ENCODE results near the gene ST8SIA2.

- TF ChIP-seq CTCF (IDR thresholded peaks at IDR 0.05; ENCODE audit: poor library complexity, severe bottlenecking) (no peak), POLR2AphosphoS5 (IDR thresholded peaks at IDR 0.05) (no peak), TAF1 (IDR thresholded peaks at IDR 0.05; ENCODE audit: low read depth) (no peak), SMC3 (conservative IDR thresholded peaks at IDR 0.05; ENCODE audit: poor library complexity) (no peak), EP300 (conservative IDR thresholded peaks at IDR 0.05; ENCODE audit: poor library complexity, severe bottlenecking) (no peak), EZH2 (IDR thresholded peaks at IDR 0.05; ENCODE audit: borderline replicate concordance, insufficient read depth, low read length, poor library complexity, severe bottlenecking) (no peak), MXI1 (conservative IDR thresholded peaks at IDR 0.05; ENCODE audit: poor library complexity, severe bottlenecking) (no peak), RAD21 (conservative IDR thresholded peaks at IDR 0.05) (no peak)
Measured at GRCh38 chr15:92462424-92463125, 68.9 kb downstream of the ST8SIA2 start.

Data from neural cell (in vitro differentiated cells).